K562 (cell line): ENCODE data around the gene U2AF1L4. TPM values are rescaled to one million over a fixed set of nuclear protein-coding genes. Genes with fewer than 3 reads are reported as not detected.

Experiments
- RBM14 ChIP-seq: fragments of 200-400 bp; formaldehyde crosslinking; IDR thresholded peaks from 2 replicates; pipeline ENCODE4 v1.6.1; 2018; ENCODE audit warnings: low read depth, mild to moderate bottlenecking, low read length, moderate library complexity, borderline replicate concordance; ENCODE audit not compliant: insufficient read depth
- SAP30 ChIP-seq: fragments of 200-600 bp; sonication (generic); IDR thresholded peaks from 2 replicates; pipeline ENCODE4 v1.6.1; 2012; ENCODE audit warnings: borderline replicate concordance, low read depth, mild to moderate bottlenecking, moderate library complexity, low read length, control low read depth, inconsistent platforms; ENCODE audit not compliant: insufficient read depth, poor library complexity, severe bottlenecking
- polyA plus RNA-seq, 8 experiments: library from polyadenylated mRNA; depleted of rRNA in 4 of 8; stranded (reverse) in 5 of 8; unstranded in 3 of 8; fragments of >200 nt; fragmentation: Nextera tagmentation in 2 of 8; fragmentation: Illumina TruSeq in 1 of 8; extraction: Ambion mirVana in 2 of 8; extraction: Trizol in 1 of 8; gene quantifications; 2 replicates each; pipeline versions ENCODE4 v1.2.1 to v1.2.3, GENCODE V29; 2011 to 2014; ENCODE audit warnings: inconsistent platforms in 1 of 8, missing spikeins in 1 of 8
- total RNA-seq, 7 experiments: library from RNA; depleted of rRNA in 6 of 7; stranded (reverse); fragments of >200 nt in 6 of 7; fragmentation: Illumina TruSeq in 2 of 7; extraction: Trizol in 2 of 7; gene quantifications; 2 replicates each; pipeline versions ENCODE4 v1.2.1 to v1.2.3, GENCODE V29; 2011 to 2021; ENCODE audit warnings: low replicate concordance in 1 of 7
- TF ChIP-seq, protein P1 (sequence below): fragments of 450-650 bp; IDR thresholded peaks from 2 replicates; pipeline ENCODE4 v1.6.1; 2016; ENCODE audit warnings: low read depth

Gene U2AF1L4
- total and polyA plus RNA-seq, 9 of the 15 experiments (the other 6 are each of a cell fraction or from before 2014, with no cell fraction given) = 8.4 to 19.5 (median 12.6) TPM

DNA sequence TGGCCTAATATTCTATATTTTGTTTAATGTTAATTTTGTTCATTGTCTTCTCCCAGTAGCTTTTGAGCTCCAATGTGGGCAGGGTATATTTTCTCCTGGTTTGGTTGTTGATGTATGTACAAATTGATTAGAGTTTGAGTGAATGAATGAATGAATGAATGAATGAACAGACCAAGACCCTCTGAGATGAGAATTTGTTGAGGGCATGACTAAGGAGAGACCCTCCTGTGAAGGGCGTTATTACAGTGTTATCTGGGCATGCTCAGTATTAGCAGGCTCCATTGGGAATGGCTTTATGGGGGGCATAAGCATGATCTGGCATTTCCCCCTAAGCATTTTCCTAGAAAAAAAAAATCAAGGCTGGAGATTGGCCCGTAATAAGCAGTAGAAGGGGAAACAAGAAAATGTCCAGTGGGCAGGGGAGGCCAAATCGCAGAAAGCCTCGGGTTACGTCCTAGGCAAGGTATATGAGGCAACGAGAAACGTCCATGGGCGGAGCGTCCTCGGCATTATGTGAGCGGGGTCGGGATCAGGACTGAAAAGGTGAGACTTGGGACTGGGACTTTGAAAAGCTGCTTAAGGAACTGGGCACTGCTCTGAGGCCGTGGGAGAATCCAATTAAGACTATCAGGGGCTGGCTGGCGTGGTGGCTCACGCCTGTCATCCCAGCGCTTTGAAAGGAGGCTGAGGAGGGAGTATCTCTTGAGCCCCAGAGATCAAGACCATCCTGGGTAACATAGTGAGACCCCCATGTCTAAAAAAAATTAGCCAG lies 29.2 kb upstream of the U2AF1L4 start (continued):
- TF ChIP-seq, protein P1, sequence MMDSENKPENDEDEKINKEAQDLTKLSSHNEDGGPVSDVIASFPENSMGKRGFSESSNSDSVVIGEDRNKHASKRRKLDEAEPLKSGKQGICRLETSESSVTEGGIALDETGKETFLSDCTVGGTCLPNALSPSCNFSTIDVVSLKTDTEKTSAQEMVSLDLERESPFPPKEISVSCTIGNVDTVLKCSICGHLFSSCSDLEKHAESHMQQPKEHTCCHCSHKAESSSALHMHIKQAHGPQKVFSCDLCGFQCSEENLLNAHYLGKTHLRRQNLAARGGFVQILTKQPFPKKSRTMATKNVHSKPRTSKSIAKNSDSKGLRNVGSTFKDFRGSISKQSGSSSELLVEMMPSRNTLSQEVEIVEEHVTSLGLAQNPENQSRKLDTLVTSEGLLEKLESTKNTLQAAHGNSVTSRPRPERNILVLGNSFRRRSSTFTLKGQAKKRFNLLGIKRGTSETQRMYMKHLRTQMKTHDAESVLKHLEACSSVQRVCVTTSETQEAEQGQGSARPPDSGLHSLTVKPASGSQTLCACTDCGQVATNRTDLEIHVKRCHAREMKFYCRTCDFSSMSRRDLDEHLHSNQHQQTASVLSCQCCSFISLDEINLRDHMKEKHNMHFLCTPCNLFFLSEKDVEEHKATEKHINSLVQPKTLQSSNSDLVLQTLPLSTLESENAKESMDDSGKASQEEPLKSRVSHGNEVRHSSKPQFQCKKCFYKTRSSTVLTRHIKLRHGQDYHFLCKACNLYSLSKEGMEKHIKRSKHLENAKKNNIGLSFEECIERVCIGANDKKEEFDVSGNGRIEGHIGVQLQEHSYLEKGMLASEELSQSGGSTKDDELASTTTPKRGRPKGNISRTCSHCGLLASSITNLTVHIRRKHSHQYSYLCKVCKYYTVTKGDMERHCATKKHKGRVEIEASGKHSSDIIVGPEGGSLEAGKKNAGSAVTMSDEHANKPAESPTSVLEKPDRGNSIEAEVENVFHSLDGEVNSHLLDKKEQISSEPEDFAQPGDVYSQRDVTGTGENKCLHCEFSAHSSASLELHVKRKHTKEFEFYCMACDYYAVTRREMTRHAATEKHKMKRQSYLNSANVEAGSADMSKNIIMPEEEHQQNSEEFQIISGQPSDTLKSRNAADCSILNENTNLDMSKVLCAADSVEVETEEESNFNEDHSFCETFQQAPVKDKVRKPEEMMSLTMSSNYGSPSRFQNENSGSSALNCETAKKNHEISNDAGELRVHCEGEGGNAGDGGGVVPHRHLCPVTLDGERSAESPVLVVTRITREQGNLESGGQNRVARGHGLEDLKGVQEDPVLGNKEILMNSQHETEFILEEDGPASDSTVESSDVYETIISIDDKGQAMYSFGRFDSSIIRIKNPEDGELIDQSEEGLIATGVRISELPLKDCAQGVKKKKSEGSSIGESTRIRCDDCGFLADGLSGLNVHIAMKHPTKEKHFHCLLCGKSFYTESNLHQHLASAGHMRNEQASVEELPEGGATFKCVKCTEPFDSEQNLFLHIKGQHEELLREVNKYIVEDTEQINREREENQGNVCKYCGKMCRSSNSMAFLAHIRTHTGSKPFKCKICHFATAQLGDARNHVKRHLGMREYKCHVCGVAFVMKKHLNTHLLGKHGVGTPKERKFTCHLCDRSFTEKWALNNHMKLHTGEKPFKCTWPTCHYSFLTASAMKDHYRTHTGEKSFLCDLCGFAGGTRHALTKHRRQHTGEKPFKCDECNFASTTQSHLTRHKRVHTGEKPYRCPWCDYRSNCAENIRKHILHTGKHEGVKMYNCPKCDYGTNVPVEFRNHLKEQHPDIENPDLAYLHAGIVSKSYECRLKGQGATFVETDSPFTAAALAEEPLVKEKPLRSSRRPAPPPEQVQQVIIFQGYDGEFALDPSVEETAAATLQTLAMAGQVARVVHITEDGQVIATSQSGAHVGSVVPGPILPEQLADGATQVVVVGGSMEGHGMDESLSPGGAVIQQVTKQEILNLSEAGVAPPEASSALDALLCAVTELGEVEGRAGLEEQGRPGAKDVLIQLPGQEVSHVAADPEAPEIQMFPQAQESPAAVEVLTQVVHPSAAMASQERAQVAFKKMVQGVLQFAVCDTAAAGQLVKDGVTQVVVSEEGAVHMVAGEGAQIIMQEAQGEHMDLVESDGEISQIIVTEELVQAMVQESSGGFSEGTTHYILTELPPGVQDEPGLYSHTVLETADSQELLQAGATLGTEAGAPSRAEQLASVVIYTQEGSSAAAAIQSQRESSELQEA = no peak
- TF ChIP-seq SAP30 (peak; percentile 15), RBM14 (no peak)
